ENCODE measurements around the gene NRXN3.

NRXN3 gene

DNA sequence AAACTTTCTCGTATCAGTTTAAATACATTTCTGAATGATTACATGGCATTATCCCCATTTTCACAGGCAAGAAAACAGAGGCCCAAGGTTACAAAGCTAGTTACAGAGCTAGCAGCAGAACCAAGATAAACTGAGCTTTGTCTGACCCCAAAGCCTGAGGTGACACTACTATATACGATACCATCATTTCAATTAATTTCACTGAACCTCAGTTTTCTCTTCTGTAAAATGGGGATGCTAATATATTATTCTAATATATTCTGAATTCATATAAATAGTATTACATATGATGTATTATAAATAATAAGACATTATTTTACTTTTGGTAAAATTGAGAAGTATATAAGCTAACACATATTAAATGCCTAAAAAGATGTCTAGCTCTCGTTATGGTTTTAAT lies 143.3 kb downstream of the NRXN3 start:
- no peaks in the 10 kb centered on the region for H3K27me3 ChIP-seq (ENCODE audit: insufficient read depth, low read length)
- no peaks in the 10 kb centered on the region for H3K4me1 ChIP-seq (ENCODE audit: insufficient read depth, low read length, severe bottlenecking)
- no peaks in the 10 kb centered on the region for H3K79me2 ChIP-seq (ENCODE audit: insufficient read depth, low read length)
- H3K4me2 ChIP-seq (ENCODE audit: low read length), result no peak overlapping the region
- no peaks in the 10 kb centered on the region for H3K9me3 ChIP-seq (ENCODE audit: low read length)
- H3K9ac ChIP-seq (ENCODE audit: low read length), result no peak overlapping the region
- no peak for TF ChIP-seq EZH2 (IDR thresholded peaks at IDR 0.05; ENCODE audit: borderline replicate concordance, low read length)
- TF ChIP-seq, protein P1, sequence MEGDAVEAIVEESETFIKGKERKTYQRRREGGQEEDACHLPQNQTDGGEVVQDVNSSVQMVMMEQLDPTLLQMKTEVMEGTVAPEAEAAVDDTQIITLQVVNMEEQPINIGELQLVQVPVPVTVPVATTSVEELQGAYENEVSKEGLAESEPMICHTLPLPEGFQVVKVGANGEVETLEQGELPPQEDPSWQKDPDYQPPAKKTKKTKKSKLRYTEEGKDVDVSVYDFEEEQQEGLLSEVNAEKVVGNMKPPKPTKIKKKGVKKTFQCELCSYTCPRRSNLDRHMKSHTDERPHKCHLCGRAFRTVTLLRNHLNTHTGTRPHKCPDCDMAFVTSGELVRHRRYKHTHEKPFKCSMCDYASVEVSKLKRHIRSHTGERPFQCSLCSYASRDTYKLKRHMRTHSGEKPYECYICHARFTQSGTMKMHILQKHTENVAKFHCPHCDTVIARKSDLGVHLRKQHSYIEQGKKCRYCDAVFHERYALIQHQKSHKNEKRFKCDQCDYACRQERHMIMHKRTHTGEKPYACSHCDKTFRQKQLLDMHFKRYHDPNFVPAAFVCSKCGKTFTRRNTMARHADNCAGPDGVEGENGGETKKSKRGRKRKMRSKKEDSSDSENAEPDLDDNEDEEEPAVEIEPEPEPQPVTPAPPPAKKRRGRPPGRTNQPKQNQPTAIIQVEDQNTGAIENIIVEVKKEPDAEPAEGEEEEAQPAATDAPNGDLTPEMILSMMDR (IDR thresholded peaks at IDR 0.05; ENCODE audit: low read length), result no peak
- no peak overlapping the region for H3K4me3 ChIP-seq (ENCODE audit: low read depth, low read length, poor library complexity, severe bottlenecking)
- no peaks in the 10 kb centered on the region for H3K36me3 ChIP-seq (ENCODE audit: insufficient read depth, low read length)
- no peaks in the 10 kb centered on the region; the same call in 1 of the 2 replicates for H3F3A ChIP-seq (ENCODE audit: insufficient read depth, low read length)
- H2AFZ ChIP-seq (ENCODE audit: low read length), result no peak overlapping the region
- no peaks in the 10 kb centered on the region for H3K9me2 ChIP-seq (ENCODE audit: low read depth, low read length)
- H4K20me1 ChIP-seq (ENCODE audit: insufficient read depth, low read length), result no peaks in the 10 kb centered on the region
- no peak overlapping the region for H3K27ac ChIP-seq (ENCODE audit: low read depth, low read length, poor library complexity, severe bottlenecking)

DNA sequence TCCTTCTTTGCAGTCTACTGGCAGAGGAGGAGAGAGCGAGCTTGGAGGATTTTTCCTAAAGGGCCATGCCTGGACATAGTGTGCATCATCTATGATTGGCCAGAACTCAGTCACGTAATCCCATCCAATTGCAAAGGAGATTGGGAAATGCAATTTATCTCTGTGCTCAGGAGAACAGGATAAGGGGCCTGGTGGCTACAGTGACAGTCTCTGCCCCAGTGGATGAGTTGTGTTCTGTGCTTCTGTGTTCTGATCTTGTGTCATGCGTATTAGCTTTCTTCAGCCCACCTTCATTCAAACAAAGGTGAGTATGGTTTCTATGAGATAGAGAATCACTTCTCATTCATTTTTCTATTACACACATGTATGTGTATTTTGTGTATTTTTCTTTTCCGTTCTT lies 144.3 kb downstream of the NRXN3 start:
- Histone ChIP-seq H3K9ac (ENCODE audit: low read length) (no peak overlapping the region), H3K9me3 (ENCODE audit: low read length) (no peaks in the 10 kb centered on the region), H4K20me1 (ENCODE audit: insufficient read depth, low read length) (no peaks in the 10 kb centered on the region), H3K4me2 (ENCODE audit: low read length) (no peak overlapping the region), H3K27me3 (ENCODE audit: insufficient read depth, low read length) (no peaks in the 10 kb centered on the region), H3K79me2 (ENCODE audit: insufficient read depth, low read length) (no peaks in the 10 kb centered on the region), H3F3A (ENCODE audit: insufficient read depth, low read length) (no peaks in the 10 kb centered on the region; the same call in 1 of the 2 replicates), H3K36me3 (ENCODE audit: insufficient read depth, low read length) (no peaks in the 10 kb centered on the region), H3K27ac (ENCODE audit: low read depth, low read length, poor library complexity, severe bottlenecking) (no peak overlapping the region), H3K4me1 (ENCODE audit: insufficient read depth, low read length, severe bottlenecking) (no peaks in the 10 kb centered on the region), H3K4me3 (ENCODE audit: low read depth, low read length, poor library complexity, severe bottlenecking) (no peak overlapping the region), H3K9me2 (ENCODE audit: low read depth, low read length) (no peaks in the 10 kb centered on the region), H2AFZ (ENCODE audit: low read length) (no peak overlapping the region)
- no peak for TF ChIP-seq EZH2 (IDR thresholded peaks at IDR 0.05; ENCODE audit: borderline replicate concordance, low read length)
- TF ChIP-seq, protein P1 (IDR thresholded peaks at IDR 0.05; ENCODE audit: low read length), result no peak

DNA sequence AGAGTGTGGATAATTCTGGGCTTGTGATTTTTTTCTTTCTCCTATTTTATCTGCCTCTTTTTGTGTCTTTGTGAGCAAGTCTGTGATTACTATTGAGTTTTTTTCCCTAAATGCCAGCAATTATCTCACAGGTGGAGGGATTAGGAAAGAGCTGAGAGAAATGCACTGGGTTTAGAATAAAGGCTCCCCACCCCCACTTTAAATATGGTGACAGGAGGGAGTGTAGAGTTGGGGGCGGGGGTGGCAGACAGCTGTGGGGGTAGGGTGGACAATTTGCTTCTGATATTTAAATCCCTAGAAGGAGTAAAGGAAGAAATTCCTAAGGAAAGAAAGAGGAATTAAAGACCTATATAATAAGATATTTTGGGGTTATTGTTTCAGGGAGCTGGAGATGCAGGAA lies 145.9 kb downstream of the NRXN3 start:
- TF ChIP-seq, protein P1 (IDR thresholded peaks at IDR 0.05; ENCODE audit: low read length), result no peak
- no peak for TF ChIP-seq EZH2 (IDR thresholded peaks at IDR 0.05; ENCODE audit: borderline replicate concordance, low read length)
- Histone ChIP-seq H3K79me2 (ENCODE audit: insufficient read depth, low read length) (no peaks in the 10 kb centered on the region), H4K20me1 (ENCODE audit: insufficient read depth, low read length) (no peaks in the 10 kb centered on the region), H3K4me3 (ENCODE audit: low read depth, low read length, poor library complexity, severe bottlenecking) (no peak overlapping the region), H3K27me3 (ENCODE audit: insufficient read depth, low read length) (no peaks in the 10 kb centered on the region), H3K4me2 (ENCODE audit: low read length) (no peak overlapping the region), H3K27ac (ENCODE audit: low read depth, low read length, poor library complexity, severe bottlenecking) (no peak overlapping the region), H3F3A (ENCODE audit: insufficient read depth, low read length) (no peaks in the 10 kb centered on the region; the same call in 1 of the 2 replicates), H3K4me1 (ENCODE audit: insufficient read depth, low read length, severe bottlenecking) (no peaks in the 10 kb centered on the region), H3K9me3 (ENCODE audit: low read length) (no peaks in the 10 kb centered on the region), H3K36me3 (ENCODE audit: insufficient read depth, low read length) (no peaks in the 10 kb centered on the region), H3K9me2 (ENCODE audit: low read depth, low read length) (no peaks in the 10 kb centered on the region), H3K9ac (ENCODE audit: low read length) (no peak overlapping the region), H2AFZ (ENCODE audit: low read length) (no peak overlapping the region)

All from OCI-LY1 (cell line).